T-helper 1 cell treated with Interleukin-12 subunit alpha and Interleukin-12 subunit beta and Interleukin-4 antibody, amounts not matched to agents 30 μg/mL and 1 μg/mL, for 36 hours (primary cell): ENCODE results near the gene TRIP11.

Experiments
- H3K27ac Mint-ChIP-seq: one replicate; pipeline ENCODE4 v1.8.0; 2021; ENCODE audit warnings: mild to moderate bottlenecking, mixed read lengths
- H3K27me3 Mint-ChIP-seq: one replicate; pipeline ENCODE4 v1.8.0; 2021; ENCODE audit warnings: low read depth, mixed read lengths
- H3K36me3 Mint-ChIP-seq: one replicate; pipeline ENCODE4 v1.8.0; 2021; ENCODE audit warnings: low read depth, mixed read lengths
- H3K4me1 Mint-ChIP-seq: one replicate; pipeline ENCODE4 v1.8.0; 2021; ENCODE audit warnings: low read depth, mixed read lengths
- H3K4me3 Mint-ChIP-seq: one replicate; pipeline ENCODE4 v1.8.0; 2021; ENCODE audit warnings: mild to moderate bottlenecking, moderate library complexity, mixed read lengths
- H3K9me3 Mint-ChIP-seq: one replicate; pipeline ENCODE4 v1.8.0; 2021; ENCODE audit warnings: mixed read lengths

Gene TRIP11

GRCh38 chr14:92033433-92033832 is 6.4 kb downstream of the TRIP11 start:
- no peak overlapping the region for H3K4me3 Mint-ChIP-seq
- H3K27ac Mint-ChIP-seq = no peak overlapping the region
- peaks cover 24% of the 10 kb centered on the region for H3K4me1 Mint-ChIP-seq
- no peaks in the 10 kb centered on the region for H3K9me3 Mint-ChIP-seq
- H3K36me3 Mint-ChIP-seq = peaks cover 11% of the 10 kb centered on the region
- H3K27me3 Mint-ChIP-seq = no peaks in the 10 kb centered on the region

GRCh38 chr14:92026548-92027190 is 13.2 kb downstream of the TRIP11 start:
- Mint-ChIP-seq H3K9me3 (no peaks in the 10 kb centered on the region), H3K27ac (no peak overlapping the region), H3K4me1 (peaks cover 8% of the 10 kb centered on the region), H3K4me3 (no peak overlapping the region), H3K36me3 (peaks cover 19% of the 10 kb centered on the region), H3K27me3 (no peaks in the 10 kb centered on the region)

GRCh38 chr14:92022036-92022435 is 17.8 kb downstream of the TRIP11 start:
- no peak overlapping the region for H3K27ac Mint-ChIP-seq
- H3K4me3 Mint-ChIP-seq = no peak overlapping the region
- peaks cover 8% of the 10 kb centered on the region for H3K4me1 Mint-ChIP-seq
- no peaks in the 10 kb centered on the region for H3K9me3 Mint-ChIP-seq
- H3K27me3 Mint-ChIP-seq = no peaks in the 10 kb centered on the region
- H3K36me3 Mint-ChIP-seq = peaks cover 19% of the 10 kb centered on the region

- no peaks in the 10 kb centered on the region for H3K27me3 Mint-ChIP-seq
- H3K4me1 Mint-ChIP-seq = peaks cover 4% of the 10 kb centered on the region
- no peaks in the 10 kb centered on the region for H3K9me3 Mint-ChIP-seq
- H3K4me3 Mint-ChIP-seq = no peak overlapping the region
- peaks cover 20% of the 10 kb centered on the region for H3K36me3 Mint-ChIP-seq
- H3K27ac Mint-ChIP-seq = no peak overlapping the region
Measured at GRCh38 chr14:92021523-92021922, 18.3 kb downstream of the TRIP11 start.

- H3K27me3 Mint-ChIP-seq = no peaks in the 10 kb centered on the region
- H3K4me1 Mint-ChIP-seq = peaks cover 8% of the 10 kb centered on the region
- no peak overlapping the region for H3K4me3 Mint-ChIP-seq
- peaks cover 26% of the 10 kb centered on the region for H3K36me3 Mint-ChIP-seq
- H3K9me3 Mint-ChIP-seq = no peaks in the 10 kb centered on the region
- no peak overlapping the region for H3K27ac Mint-ChIP-seq
Measured at GRCh38 chr14:92014040-92014439, 25.8 kb downstream of the TRIP11 start.

GRCh38 chr14:92012121-92012748 is 27.6 kb downstream of the TRIP11 start:
- Mint-ChIP-seq H3K36me3 (peaks cover 35% of the 10 kb centered on the region), H3K4me1 (peaks cover 8% of the 10 kb centered on the region), H3K27ac (no peak overlapping the region), H3K4me3 (no peak overlapping the region), H3K9me3 (no peaks in the 10 kb centered on the region), H3K27me3 (no peaks in the 10 kb centered on the region)

GRCh38 chr14:92010644-92011043 is 29.2 kb downstream of the TRIP11 start:
- Mint-ChIP-seq H3K27me3 (no peaks in the 10 kb centered on the region), H3K4me1 (peaks cover 9% of the 10 kb centered on the region), H3K4me3 (no peak overlapping the region), H3K27ac (no peak overlapping the region), H3K9me3 (no peaks in the 10 kb centered on the region), H3K36me3 (peaks cover 36% of the 10 kb centered on the region)

- H3K9me3 Mint-ChIP-seq = no peaks in the 10 kb centered on the region
- peaks cover 45% of the 10 kb centered on the region for H3K36me3 Mint-ChIP-seq
- H3K27ac Mint-ChIP-seq = no peak overlapping the region
- H3K4me3 Mint-ChIP-seq = no peak overlapping the region
- peaks cover 18% of the 10 kb centered on the region for H3K4me1 Mint-ChIP-seq
- H3K27me3 Mint-ChIP-seq = no peaks in the 10 kb centered on the region
Measured at GRCh38 chr14:92009604-92010003, 30.3 kb downstream of the TRIP11 start.

- Mint-ChIP-seq H3K36me3 (peaks cover 40% of the 10 kb centered on the region), H3K27ac (no peak overlapping the region), H3K4me1 (peaks cover 20% of the 10 kb centered on the region), H3K9me3 (no peaks in the 10 kb centered on the region), H3K27me3 (no peaks in the 10 kb centered on the region), H3K4me3 (no peak overlapping the region)
Measured at GRCh38 chr14:92005019-92005418, 34.8 kb downstream of the TRIP11 start.

- Mint-ChIP-seq H3K27me3 (no peaks in the 10 kb centered on the region), H3K9me3 (no peaks in the 10 kb centered on the region), H3K36me3 (peaks cover 44% of the 10 kb centered on the region), H3K27ac (no peak overlapping the region), H3K4me3 (no peak overlapping the region), H3K4me1 (peaks cover 27% of the 10 kb centered on the region)
Measured at GRCh38 chr14:92004062-92004461, 35.8 kb downstream of the TRIP11 start.

- H3K4me1 Mint-ChIP-seq = peaks cover 32% of the 10 kb centered on the region
- H3K36me3 Mint-ChIP-seq = peaks cover 33% of the 10 kb centered on the region
- H3K9me3 Mint-ChIP-seq = no peaks in the 10 kb centered on the region
- peak overlapping the region; percentile 74 for H3K27ac Mint-ChIP-seq
- H3K4me3 Mint-ChIP-seq = peak overlapping the region; percentile 45
- no peaks in the 10 kb centered on the region for H3K27me3 Mint-ChIP-seq
Measured at GRCh38 chr14:91998667-91999570, 40.9 kb downstream of the TRIP11 start.

GRCh38 chr14:91997492-91997891 is 42.4 kb downstream of the TRIP11 start:
- H3K36me3 Mint-ChIP-seq = peaks cover 32% of the 10 kb centered on the region
- H3K27ac Mint-ChIP-seq = peak overlapping the region; percentile 22
- no peaks in the 10 kb centered on the region for H3K27me3 Mint-ChIP-seq
- no peaks in the 10 kb centered on the region for H3K9me3 Mint-ChIP-seq
- H3K4me3 Mint-ChIP-seq = no peak overlapping the region
- H3K4me1 Mint-ChIP-seq = peaks cover 25% of the 10 kb centered on the region

GRCh38 chr14:91996948-91997371 is 42.9 kb downstream of the TRIP11 start:
- Mint-ChIP-seq H3K9me3 (no peaks in the 10 kb centered on the region), H3K27ac (no peak overlapping the region), H3K36me3 (peaks cover 35% of the 10 kb centered on the region), H3K4me3 (no peak overlapping the region), H3K4me1 (peaks cover 25% of the 10 kb centered on the region), H3K27me3 (no peaks in the 10 kb centered on the region)

- no peaks in the 10 kb centered on the region for H3K27me3 Mint-ChIP-seq
- no peak overlapping the region for H3K4me3 Mint-ChIP-seq
- H3K27ac Mint-ChIP-seq = no peak overlapping the region
- H3K9me3 Mint-ChIP-seq = no peaks in the 10 kb centered on the region
- H3K36me3 Mint-ChIP-seq = peaks cover 59% of the 10 kb centered on the region
- peaks cover 4% of the 10 kb centered on the region for H3K4me1 Mint-ChIP-seq
Measured at GRCh38 chr14:91987192-91987591, 52.7 kb downstream of the TRIP11 start.
